ENCODE measurements around the gene DENND1B.

DNA sequence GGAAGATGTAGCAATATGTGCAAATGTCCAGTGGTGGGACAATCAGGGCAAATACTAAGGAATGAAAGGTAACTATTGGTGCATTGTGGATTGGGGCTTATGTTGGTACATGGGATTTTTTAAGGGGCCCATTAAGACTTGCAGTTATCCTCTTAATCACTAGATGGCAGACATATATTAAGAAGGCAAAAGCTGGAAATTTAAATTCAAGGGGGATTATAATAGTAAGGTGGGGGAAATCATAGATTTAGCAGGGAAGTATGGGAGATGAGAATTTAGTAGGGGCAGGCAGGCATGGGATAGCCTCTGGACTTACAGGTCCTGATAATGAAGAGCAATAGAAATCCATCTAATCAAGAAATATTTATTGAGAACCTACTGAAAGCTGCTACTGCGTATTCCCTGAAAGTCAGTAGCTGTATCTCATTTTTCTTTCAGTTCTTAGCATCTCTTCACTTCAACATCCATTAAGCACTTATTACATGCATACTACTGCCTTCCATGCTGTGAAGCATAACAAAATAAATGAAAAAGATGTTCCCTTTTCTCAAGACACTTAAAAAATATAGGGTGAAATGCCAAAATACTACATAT lies 255.4 kb downstream of the DENND1B start:
- TF ChIP-seq, protein P1, sequence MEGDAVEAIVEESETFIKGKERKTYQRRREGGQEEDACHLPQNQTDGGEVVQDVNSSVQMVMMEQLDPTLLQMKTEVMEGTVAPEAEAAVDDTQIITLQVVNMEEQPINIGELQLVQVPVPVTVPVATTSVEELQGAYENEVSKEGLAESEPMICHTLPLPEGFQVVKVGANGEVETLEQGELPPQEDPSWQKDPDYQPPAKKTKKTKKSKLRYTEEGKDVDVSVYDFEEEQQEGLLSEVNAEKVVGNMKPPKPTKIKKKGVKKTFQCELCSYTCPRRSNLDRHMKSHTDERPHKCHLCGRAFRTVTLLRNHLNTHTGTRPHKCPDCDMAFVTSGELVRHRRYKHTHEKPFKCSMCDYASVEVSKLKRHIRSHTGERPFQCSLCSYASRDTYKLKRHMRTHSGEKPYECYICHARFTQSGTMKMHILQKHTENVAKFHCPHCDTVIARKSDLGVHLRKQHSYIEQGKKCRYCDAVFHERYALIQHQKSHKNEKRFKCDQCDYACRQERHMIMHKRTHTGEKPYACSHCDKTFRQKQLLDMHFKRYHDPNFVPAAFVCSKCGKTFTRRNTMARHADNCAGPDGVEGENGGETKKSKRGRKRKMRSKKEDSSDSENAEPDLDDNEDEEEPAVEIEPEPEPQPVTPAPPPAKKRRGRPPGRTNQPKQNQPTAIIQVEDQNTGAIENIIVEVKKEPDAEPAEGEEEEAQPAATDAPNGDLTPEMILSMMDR (IDR thresholded peaks at IDR 0.05; ENCODE audit: poor library complexity): peak; percentile 45
- TF ChIP-seq EZH2phosphoT487 (IDR thresholded peaks at IDR 0.05; ENCODE audit: low read depth, severe bottlenecking, unreplicated experiment): no peak
- no peak for TF ChIP-seq EZH2 (IDR thresholded peaks at IDR 0.05; ENCODE audit: borderline replicate concordance)
